Esophagus muscularis mucosa (tissue), 4 donors: ENCODE data around the gene OR10A5. TPM values are rescaled to one million over a fixed set of nuclear protein-coding genes. Genes with fewer than 3 reads are reported as not detected.
"Not testable (repeated sequence)": the region's sequence is repeated elsewhere in the genome, so short reads cannot be mapped to it uniquely, and the experiment has no call there.

Source experiments
- DNase-seq: peaks from one replicate; pipeline ENCODE4 v3.0.0-alpha.2; 2017; ENCODE audit errors: extremely low spot score
- H3K27ac ChIP-seq, 4 donors: fragments of 200-600 bp; sonication (generic); replicated peaks in 1 of 4; 1 replicate in 3 of 4; 2 replicates in 1 of 4; pipeline ENCODE4 v1.5.1; 2016 to 2019; ENCODE audit warnings: mild to moderate bottlenecking in 1 of 4
- H3K27me3 ChIP-seq, 4 donors: fragments of 200-600 bp; sonication (generic); one replicate each; pipeline versions ENCODE4 v1.5.1 to v1.6.0; 2016 to 2019
- H3K36me3 ChIP-seq, 4 donors: fragments of 200-600 bp; sonication (generic); one replicate each; pipeline ENCODE4 v1.5.1; 2016 to 2019
- H3K4me1 ChIP-seq, 4 donors: fragments of 200-600 bp; sonication (generic); one replicate each; pipeline ENCODE4 v1.5.1; 2016 to 2019
- H3K4me3 ChIP-seq, 4 donors: fragments of 200-600 bp; sonication (generic); 1 replicate in 2 of 4; 2 replicates in 2 of 4; pipeline ENCODE4 v1.5.1; 2016 to 2019; ENCODE audit warnings: mild to moderate bottlenecking in 4 of 4, moderate library complexity in 1 of 4
- H3K9me3 ChIP-seq, 4 donors: fragments of 200-600 bp; sonication (generic); 1 replicate in 3 of 4; 2 replicates in 1 of 4; pipeline ENCODE4 v1.5.1; 2016 to 2019
- CTCF ChIP-seq, 3 experiments: fragments of 200-600 bp in 2 of 3; fragments of 450-650 bp in 1 of 3; sonication (generic) in 2 of 3; IDR thresholded peaks; one replicate each; pipeline ENCODE4 v1.5.1; 2017 to 2019; ENCODE audit warnings: antibody characterized with exemption in 3 of 3, mild to moderate bottlenecking in 2 of 3, moderate library complexity in 1 of 3
- EP300 ChIP-seq: sonication (generic); formaldehyde crosslinking; IDR thresholded peaks from one replicate; pipeline ENCODE4 v1.6.1; 2017; ENCODE audit warnings: antibody characterized with exemption
- POLR2A ChIP-seq: fragments of 450-650 bp; IDR thresholded peaks from one replicate; pipeline ENCODE4 v1.6.1; 2017; ENCODE audit warnings: antibody characterized with exemption, moderate library complexity, mild to moderate bottlenecking, low read depth
- POLR2AphosphoS5 ChIP-seq, 2 donors: sonication (generic); formaldehyde crosslinking; IDR thresholded peaks; one replicate each; pipeline ENCODE4 v1.6.1; 2017; ENCODE audit warnings: antibody characterized with exemption in 2 of 2
- WGBS: methylation state at CpG from one replicate; pipeline ENCODE4 v1.1.5; 2018; 5-methylcytosine and 5-hydroxymethylcytosine counted together
- intact Hi-C: fragments of 100-400 bp; cut with DNase I; formaldehyde crosslinking; loops from one replicate; pipeline ENCODE4 v1.15.1; 2023
- total RNA-seq, 4 donors: library from RNA; depleted of rRNA; stranded (reverse); fragments of >200 nt; gene quantifications; one replicate each; pipeline versions ENCODE4 v1.1.0 to v1.2.1, GENCODE V29; 2016

The OR10A5 gene, protein sequence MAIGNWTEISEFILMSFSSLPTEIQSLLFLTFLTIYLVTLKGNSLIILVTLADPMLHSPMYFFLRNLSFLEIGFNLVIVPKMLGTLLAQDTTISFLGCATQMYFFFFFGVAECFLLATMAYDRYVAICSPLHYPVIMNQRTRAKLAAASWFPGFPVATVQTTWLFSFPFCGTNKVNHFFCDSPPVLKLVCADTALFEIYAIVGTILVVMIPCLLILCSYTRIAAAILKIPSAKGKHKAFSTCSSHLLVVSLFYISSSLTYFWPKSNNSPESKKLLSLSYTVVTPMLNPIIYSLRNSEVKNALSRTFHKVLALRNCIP
- total RNA-seq, result not detected

- intact Hi-C loops, result no loop called here
- 80% methylated on average over 3 of the region's 3 CpGs for WGBS
- DNase-seq, result no peak
- TF ChIP-seq CTCF (IDR thresholded peaks at IDR 0.05) (no peak), POLR2A (no peak), EP300 (no peak), POLR2AphosphoS5 (IDR thresholded peaks at IDR 0.05) (no peak)
- Histone ChIP-seq H3K36me3 (no peaks in the 10 kb centered on the region), H3K27ac (no peak within 1 kb of the TSS), H3K9me3 (no peaks in the 10 kb centered on the region), H3K4me1 (no peaks in the 10 kb centered on the region), H3K4me3 (no peak within 1 kb of the TSS), H3K27me3 (peaks cover 0 to 3% (median 0%) of the 10 kb centered on the region in 4 donors)
Observed at GRCh38 chr11:6845383-6845782, at the start of gene OR10A5. Gene OR10A5, plus strand, starts transcription at chr11:6845683. Its CDS starts 0 bp downstream, at chr11:6845683.

GRCh38 chr11:6799402-6799801 is 46.1 kb upstream of the OR10A5 start, which contains the start of gene OR6A2:
Gene OR6A2, minus strand, starts transcription at chr11:6799689. Its CDS starts 3,981 bp downstream, at chr11:6795708.
- no peak within 1 kb of the TSS for H3K27ac ChIP-seq
- peaks cover 0 to 13% (median 5%) of the 10 kb centered on the region in 4 donors for H3K9me3 ChIP-seq
- DNase-seq, result no peak
- H3K36me3 ChIP-seq, result no peaks in the 10 kb centered on the region
- WGBS, result 79% methylated on average over 1 of the region's 1 CpG
- intact Hi-C loops, result no loop called here
- no peak within 1 kb of the TSS for H3K4me3 ChIP-seq
- no peaks in the 10 kb centered on the region for H3K4me1 ChIP-seq
- no peak for TF ChIP-seq EP300
- TF ChIP-seq CTCF (IDR thresholded peaks at IDR 0.05), result no peak
- TF ChIP-seq POLR2AphosphoS5 (IDR thresholded peaks at IDR 0.05), result no peak
- TF ChIP-seq POLR2A, result no peak
- no peaks in the 10 kb centered on the region for H3K27me3 ChIP-seq

DNA sequence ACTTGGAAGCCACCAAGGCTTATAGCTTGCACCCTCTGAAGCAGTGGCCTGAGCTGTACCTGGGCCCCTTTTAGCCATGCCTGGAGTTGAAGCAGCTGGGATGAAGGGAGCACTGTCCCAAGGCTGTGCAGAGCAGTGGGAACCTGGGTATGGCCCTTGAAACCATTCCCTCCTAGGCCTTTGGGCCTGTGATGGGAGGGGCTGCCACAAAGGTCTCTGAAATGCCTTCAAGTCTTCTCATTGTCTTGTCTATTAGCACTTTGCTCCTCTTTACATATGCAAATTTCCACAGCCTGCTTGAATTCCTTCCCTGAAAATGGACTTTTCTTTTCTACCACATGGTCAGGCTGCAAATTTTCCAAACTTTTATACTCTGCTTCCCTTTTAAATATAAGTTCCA is 44.4 kb upstream of the OR10A5 start:
- H3K4me1 ChIP-seq, H3K4me3 ChIP-seq, H3K27ac ChIP-seq, DNase-seq, intact Hi-C loops, H3K36me3 ChIP-seq, H3K27me3 ChIP-seq: not testable (repeated sequence)
- H3K9me3 ChIP-seq, result peaks cover 0 to 13% (median 5%) of the 10 kb centered on the region in 4 donors

GRCh38 chr11:6812390-6813005 is 33.0 kb upstream of the OR10A5 start:
- H3K4me1 ChIP-seq, result no peaks in the 10 kb centered on the region
- H3K4me3 ChIP-seq, result no peak overlapping the region
- TF ChIP-seq POLR2A (no peak), CTCF (IDR thresholded peaks at IDR 0.05) (peak; percentile 65 to 90 (median 74)), EP300 (no peak), POLR2AphosphoS5 (IDR thresholded peaks at IDR 0.05) (no peak)
- no peak for DNase-seq
- H3K9me3 ChIP-seq, result no peaks in the 10 kb centered on the region
- intact Hi-C loops, result no loop called here
- H3K36me3 ChIP-seq, result no peaks in the 10 kb centered on the region
- no peak overlapping the region for H3K27ac ChIP-seq
- WGBS, result 26% methylated on average over 6 of the region's 6 CpGs
- H3K27me3 ChIP-seq, result peaks cover 0 to 26% (median 0%) of the 10 kb centered on the region in 4 donors

DNA sequence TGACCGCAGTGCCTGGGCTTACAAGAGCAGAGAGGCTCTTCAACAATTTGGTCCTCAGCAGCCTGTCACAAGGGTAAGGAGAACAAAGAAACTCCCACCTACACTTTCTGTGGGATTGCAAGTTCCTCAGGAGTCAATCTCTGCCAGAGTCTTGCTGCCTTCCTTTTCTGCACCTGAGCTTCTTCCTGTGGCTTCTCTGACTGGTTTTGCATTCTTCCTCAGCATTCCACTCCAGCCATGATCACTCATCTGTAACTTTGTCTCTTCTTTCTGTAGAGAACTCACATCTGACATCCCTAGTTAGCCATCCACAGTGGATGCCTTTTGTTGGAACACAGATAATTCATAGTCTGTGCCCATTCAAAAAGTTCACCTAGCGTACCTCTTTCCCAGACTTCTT is 31.8 kb upstream of the OR10A5 start:
- Histone ChIP-seq H3K4me1 (no peaks in the 10 kb centered on the region), H3K27me3 (peaks cover 0 to 26% (median 0%) of the 10 kb centered on the region in 4 donors), H3K9me3 (no peaks in the 10 kb centered on the region), H3K36me3 (no peaks in the 10 kb centered on the region), H3K27ac (no peak overlapping the region), H3K4me3 (no peak overlapping the region)
- TF ChIP-seq CTCF (IDR thresholded peaks at IDR 0.05) (no peak), EP300 (no peak), POLR2A (no peak), POLR2AphosphoS5 (IDR thresholded peaks at IDR 0.05) (no peak)
- no peak for DNase-seq
- intact Hi-C loops, result no loop called here
- 88% methylated on average over 1 of the region's 2 CpGs for WGBS
